Measurements from ENCODE around the gene CATSPERD. TPM values are rescaled to one million over a fixed set of nuclear protein-coding genes. Genes with fewer than 3 reads are reported as not detected.

Gene CATSPERD
- total and polyA plus RNA-seq, 9 of the 15 experiments (the other 6 are each of a cell fraction or from before 2014, with no cell fraction given), result not detected

GRCh38 chr19:5818594-5818993, 98.2 kb downstream of the CATSPERD start:
- H4K20me1 ChIP-seq (replicated peaks; ENCODE audit: control insufficient read depth, insufficient read depth, low read length), result no peaks in the 10 kb centered on the region
- ChIA-PET POLR2A (no interaction called here), CTCF (ENCODE audit: low intra/inter-chr PET ratio) (no interaction called here)
- H3K4me3 ChIP-seq, result no peak overlapping the region
- H3K9me1 ChIP-seq (ENCODE audit: control insufficient read depth, insufficient read depth, low read length), result no peaks in the 10 kb centered on the region
- no peaks in the 10 kb centered on the region for H3K9me3 ChIP-seq (replicated peaks; ENCODE audit: control insufficient read depth, insufficient read depth, low read depth, low read length)
- H3K27me3 ChIP-seq (ENCODE audit: control insufficient read depth in 2 of 2, insufficient read depth in 2 of 2, low read length in 2 of 2), result no peaks in the 10 kb centered on the region
- intact Hi-C loops (cut with micrococcal nuclease) (no loop called here), in situ Hi-C loops (cut with MboI) (no loop called here)
- H3K36me3 ChIP-seq (ENCODE audit: control insufficient read depth, insufficient read depth, low read length), result no peaks in the 10 kb centered on the region
- H3K9ac ChIP-seq (ENCODE audit: insufficient read depth in 1 of 2, low read depth in 2 of 2, low read length in 2 of 2), result peak overlapping the region in 1 of 2 experiments; percentile 58; a peak in 2 of 4 replicates
- no peaks in the 10 kb centered on the region for H3K79me2 ChIP-seq (ENCODE audit: control insufficient read depth, insufficient read depth, low read length)
- H3K4me1 ChIP-seq (replicated peaks in 1 of 2; ENCODE audit: control insufficient read depth in 2 of 2, insufficient read depth in 2 of 2, low read length in 2 of 2), result peaks cover 0 to 13% of the 10 kb centered on the region in 2 experiments; a peak in 2 of 5 replicates
- ATAC-seq (no peak), FAIRE-seq (no peak), DNase-seq (ENCODE audit: extremely low read depth in 1 of 4, low spot score in 3 of 4) (no peak)
- WGBS (ENCODE audit: insufficient coverage, low coverage, missing lambda C conversion rate), result 67% methylated on average over 9 of the region's 10 CpGs
- TF ChIP-seq ATF4 (CRISPR knock-in tag; IDR thresholded peaks at IDR 0.05) (no peak), CHD1 (IDR thresholded peaks at IDR 0.05; ENCODE audit: low read length) (no peak), FOXP4 (CRISPR knock-in tag; IDR thresholded peaks at IDR 0.05; ENCODE audit: borderline replicate concordance) (no peak), CSDE1 (IDR thresholded peaks at IDR 0.05) (no peak), ZNF707 (CRISPR knock-in tag; conservative IDR thresholded peaks at IDR 0.05) (no peak), ZNF511 (CRISPR knock-in tag; IDR thresholded peaks at IDR 0.05) (no peak), SUPT5H (IDR thresholded peaks at IDR 0.05) (no peak), XRCC5 (IDR thresholded peaks at IDR 0.05; ENCODE audit: low read depth, low read length) (no peak), RNF219 (CRISPR knock-in tag; IDR thresholded peaks at IDR 0.05) (no peak), ZNF143 (CRISPR knock-in tag; IDR thresholded peaks at IDR 0.05) (no peak), NCOA6 (IDR thresholded peaks at IDR 0.05) (no peak), ARID3A (IDR thresholded peaks at IDR 0.05; ENCODE audit: borderline replicate concordance, low read depth, low read length) (no peak), SIX5 (IDR thresholded peaks at IDR 0.05; ENCODE audit: borderline replicate concordance in 1 of 2, insufficient read depth in 1 of 2, low read depth in 1 of 2, low read length in 2 of 2) (no peak)
- BruUV-seq (replicated peaks), result no TSS peak
- H3K27ac ChIP-seq (ENCODE audit: extremely low read depth, low read depth, low read length), result no peak overlapping the region
- no peak overlapping the region for H2AFZ ChIP-seq (ENCODE audit: low read depth, low read length)
- H3K4me2 ChIP-seq (ENCODE audit: insufficient read depth, low read length), result no peak overlapping the region

Data from K562 (cell line).